Glutamatergic neuron (in vitro differentiated cells): ENCODE results near the gene CLDND2. TPM values are rescaled to one million over a fixed set of nuclear protein-coding genes. Genes with fewer than 3 reads are reported as not detected.

Experiments
- DNase-seq: peaks from one replicate; pipeline ENCODE4 v3.0.0; 2022
- H3K27ac Mint-ChIP-seq: one replicate; pipeline ENCODE4 v1.8.0; 2020; ENCODE audit warnings: mild to moderate bottlenecking, mixed read lengths, inconsistent platforms; ENCODE audit not compliant: unreplicated experiment
- H3K27me3 Mint-ChIP-seq: one replicate; pipeline ENCODE4 v1.8.0; 2020; ENCODE audit warnings: mild to moderate bottlenecking, moderate library complexity, mixed read lengths, inconsistent platforms; ENCODE audit not compliant: unreplicated experiment
- H3K36me3 Mint-ChIP-seq: one replicate; pipeline ENCODE4 v1.8.0; 2020; ENCODE audit warnings: mild to moderate bottlenecking, mixed read lengths, inconsistent platforms; ENCODE audit not compliant: unreplicated experiment
- H3K4me1 Mint-ChIP-seq: one replicate; pipeline ENCODE4 v1.8.0; 2020; ENCODE audit warnings: mild to moderate bottlenecking, low read depth, mixed read lengths, inconsistent platforms; ENCODE audit not compliant: unreplicated experiment
- H3K4me3 Mint-ChIP-seq: one replicate; pipeline ENCODE4 v1.8.0; 2020; ENCODE audit warnings: mild to moderate bottlenecking, mixed read lengths, inconsistent platforms; ENCODE audit not compliant: unreplicated experiment
- H3K9me3 Mint-ChIP-seq: one replicate; pipeline ENCODE4 v1.8.0; 2020; ENCODE audit warnings: mild to moderate bottlenecking, moderate library complexity, mixed read lengths, inconsistent platforms; ENCODE audit not compliant: unreplicated experiment
- total RNA-seq: library from RNA; stranded (reverse); fragmentation: NEBNext Ultra II Directional; extraction: Animal tissue kit (Norgen Biotek cat#: 25700); gene quantifications from one replicate; pipeline ENCODE4 v1.2.1, GENCODE V29; 2021; ENCODE audit not compliant: unreplicated experiment
- TF ChIP-seq, protein P1 (sequence below): fragments of 200-600 bp; sonication (generic); IDR thresholded peaks from one replicate; pipeline ENCODE4 v1.5.0; 2021; ENCODE audit not compliant: partially characterized antibody, unreplicated experiment

Gene CLDND2
- total RNA-seq, 1 donor from 2014 or later = not detected

GRCh38 chr19:51331716-51332115, 37.1 kb downstream of the CLDND2 start:
- Mint-ChIP-seq H3K27ac (no peak overlapping the region), H3K36me3 (peaks cover 13% of the 10 kb centered on the region), H3K4me3 (no peak overlapping the region), H3K4me1 (peaks cover 2% of the 10 kb centered on the region), H3K27me3 (peaks cover 10% of the 10 kb centered on the region), H3K9me3 (peaks cover 6% of the 10 kb centered on the region)
- TF ChIP-seq, protein P1, sequence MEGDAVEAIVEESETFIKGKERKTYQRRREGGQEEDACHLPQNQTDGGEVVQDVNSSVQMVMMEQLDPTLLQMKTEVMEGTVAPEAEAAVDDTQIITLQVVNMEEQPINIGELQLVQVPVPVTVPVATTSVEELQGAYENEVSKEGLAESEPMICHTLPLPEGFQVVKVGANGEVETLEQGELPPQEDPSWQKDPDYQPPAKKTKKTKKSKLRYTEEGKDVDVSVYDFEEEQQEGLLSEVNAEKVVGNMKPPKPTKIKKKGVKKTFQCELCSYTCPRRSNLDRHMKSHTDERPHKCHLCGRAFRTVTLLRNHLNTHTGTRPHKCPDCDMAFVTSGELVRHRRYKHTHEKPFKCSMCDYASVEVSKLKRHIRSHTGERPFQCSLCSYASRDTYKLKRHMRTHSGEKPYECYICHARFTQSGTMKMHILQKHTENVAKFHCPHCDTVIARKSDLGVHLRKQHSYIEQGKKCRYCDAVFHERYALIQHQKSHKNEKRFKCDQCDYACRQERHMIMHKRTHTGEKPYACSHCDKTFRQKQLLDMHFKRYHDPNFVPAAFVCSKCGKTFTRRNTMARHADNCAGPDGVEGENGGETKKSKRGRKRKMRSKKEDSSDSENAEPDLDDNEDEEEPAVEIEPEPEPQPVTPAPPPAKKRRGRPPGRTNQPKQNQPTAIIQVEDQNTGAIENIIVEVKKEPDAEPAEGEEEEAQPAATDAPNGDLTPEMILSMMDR = no peak
- DNase-seq = no peak

- H3K4me1 Mint-ChIP-seq = peaks cover 2% of the 10 kb centered on the region
- H3K9me3 Mint-ChIP-seq = peaks cover 6% of the 10 kb centered on the region
- peaks cover 11% of the 10 kb centered on the region for H3K27me3 Mint-ChIP-seq
- H3K36me3 Mint-ChIP-seq = peaks cover 13% of the 10 kb centered on the region
- TF ChIP-seq, protein P1 = no peak
- DNase-seq = no peak
- H3K4me3 Mint-ChIP-seq = no peak overlapping the region
- H3K27ac Mint-ChIP-seq = no peak overlapping the region
These were observed 37.6 kb downstream of the CLDND2 start for GRCh38 chr19:51331193-51331592.

DNA sequence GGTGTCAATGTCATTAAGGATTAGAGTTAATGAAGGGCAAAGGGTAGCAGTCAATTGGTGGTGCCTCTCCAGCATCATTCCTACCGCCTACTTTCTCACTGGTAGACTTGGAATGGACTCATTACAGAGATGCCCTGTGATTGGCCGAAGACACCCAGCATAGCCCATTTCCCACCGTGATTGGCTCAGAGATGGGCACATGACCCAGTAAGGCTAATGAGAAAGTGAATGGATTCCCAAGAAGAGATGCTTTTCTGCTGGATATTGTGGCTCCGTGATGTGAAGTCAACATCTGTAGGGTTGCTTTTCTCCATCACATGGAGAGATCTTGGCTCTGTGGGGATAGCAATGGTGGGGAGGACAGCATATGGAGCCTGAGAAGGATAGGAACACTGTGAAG, 38.4 kb downstream of the CLDND2 start:
- H3K36me3 Mint-ChIP-seq = peaks cover 13% of the 10 kb centered on the region
- TF ChIP-seq, protein P1 = no peak
- peaks cover 14% of the 10 kb centered on the region for H3K27me3 Mint-ChIP-seq
- H3K4me1 Mint-ChIP-seq = peaks cover 2% of the 10 kb centered on the region
- H3K27ac Mint-ChIP-seq = peak overlapping the region; percentile 19
- H3K4me3 Mint-ChIP-seq = no peak overlapping the region
- no peak for DNase-seq
- peaks cover 10% of the 10 kb centered on the region for H3K9me3 Mint-ChIP-seq

DNA sequence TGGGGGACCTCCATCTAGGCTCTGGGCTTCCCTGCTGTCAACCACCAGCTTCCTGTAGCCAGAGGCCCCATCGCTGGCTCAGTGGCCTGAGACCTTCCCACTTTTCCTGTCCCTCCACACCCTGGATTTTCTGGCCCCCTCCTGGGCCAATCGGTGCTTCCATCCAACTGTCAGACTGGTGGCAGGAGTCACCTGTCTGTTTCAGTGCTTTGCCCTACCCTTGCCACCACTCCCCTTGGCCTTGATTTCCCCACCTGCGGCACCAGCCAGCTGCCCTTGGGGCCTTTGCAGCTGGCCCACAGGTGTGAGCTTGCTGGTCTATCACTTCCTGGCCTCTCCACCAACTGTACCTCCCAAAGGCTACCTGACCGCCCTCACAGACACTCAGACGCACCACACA, 39.4 kb downstream of the CLDND2 start:
- Mint-ChIP-seq H3K4me3 (no peak overlapping the region), H3K27me3 (peaks cover 16% of the 10 kb centered on the region), H3K36me3 (peaks cover 18% of the 10 kb centered on the region), H3K27ac (no peak overlapping the region), H3K4me1 (peaks cover 2% of the 10 kb centered on the region), H3K9me3 (peaks cover 10% of the 10 kb centered on the region)
- DNase-seq = no peak
- TF ChIP-seq, protein P1 = no peak

- peaks cover 20% of the 10 kb centered on the region for H3K27me3 Mint-ChIP-seq
- peaks cover 18% of the 10 kb centered on the region for H3K36me3 Mint-ChIP-seq
- H3K27ac Mint-ChIP-seq = no peak overlapping the region
- H3K4me1 Mint-ChIP-seq = peaks cover 2% of the 10 kb centered on the region
- H3K4me3 Mint-ChIP-seq = peak overlapping the region; percentile 84
- peak; percentile 82 for DNase-seq
- TF ChIP-seq, protein P1 = no peak
- H3K9me3 Mint-ChIP-seq = peaks cover 10% of the 10 kb centered on the region
These were observed 41.5 kb downstream of the CLDND2 start for GRCh38 chr19:51327066-51328001.
